Hematopoietic multipotent progenitor cell treated with erythropoietin and hydrocortisone succinate and interleukin-3 and kit ligand, for 17 days (in vitro differentiated cells): Measurements from ENCODE around the gene PDHX.

Experiments used
- DNase-seq: peaks from one replicate; pipeline ENCODE4 v3.0.0-alpha.2; 2015; ENCODE audit warnings: low spot score

The PDHX gene

GRCh38 chr11:34994854-34995253 lies 78.4 kb downstream of the PDHX start:
- no peak for DNase-seq

GRCh38 chr11:34996958-34997357 lies 80.5 kb downstream of the PDHX start:
- no peak for DNase-seq

GRCh38 chr11:34997952-34998528 lies 81.6 kb downstream of the PDHX start:
- DNase-seq, result no peak

- no peak for DNase-seq
Measured at GRCh38 chr11:34999453-34999852, 83.0 kb downstream of the PDHX start.

- DNase-seq, result no peak
Measured at GRCh38 chr11:35003186-35003585, 86.8 kb downstream of the PDHX start.

GRCh38 chr11:35003658-35004057 lies 87.2 kb downstream of the PDHX start:
- DNase-seq, result no peak

GRCh38 chr11:35005141-35005780 lies 88.8 kb downstream of the PDHX start:
- DNase-seq, result no peak

GRCh38 chr11:35006389-35007128 lies 90.1 kb downstream of the PDHX start:
- no peak for DNase-seq

GRCh38 chr11:35007277-35007676 lies 90.9 kb downstream of the PDHX start:
- no peak for DNase-seq

GRCh38 chr11:35009191-35009943 lies 92.9 kb downstream of the PDHX start:
- DNase-seq, result no peak

- no peak for DNase-seq
Measured at GRCh38 chr11:35009944-35010342, 93.5 kb downstream of the PDHX start.

GRCh38 chr11:35010654-35011053 lies 94.2 kb downstream of the PDHX start:
- DNase-seq, result no peak

- DNase-seq, result no peak
Measured at GRCh38 chr11:35011389-35011788, 95.0 kb downstream of the PDHX start.

GRCh38 chr11:35011944-35012343 lies 95.5 kb downstream of the PDHX start:
- DNase-seq, result no peak

GRCh38 chr11:35012467-35013191 lies 96.2 kb downstream of the PDHX start:
- DNase-seq, result no peak

GRCh38 chr11:35013514-35014233 lies 97.3 kb downstream of the PDHX start:
- DNase-seq, result no peak

GRCh38 chr11:35014346-35014745 lies 97.9 kb downstream of the PDHX start:
- no peak for DNase-seq

GRCh38 chr11:35015621-35016387 lies 99.4 kb downstream of the PDHX start:
- DNase-seq, result no peak

- DNase-seq, result no peak
Measured at GRCh38 chr11:35016916-35017315, 100.5 kb downstream of the PDHX start.

GRCh38 chr11:35017528-35018342 lies 101.3 kb downstream of the PDHX start:
- no peak for DNase-seq
